Hepatocyte (in vitro differentiated cells): Measurements from ENCODE around the gene DSPP. TPM values are rescaled to one million over a fixed set of nuclear protein-coding genes. Genes with fewer than 3 reads are reported as not detected.

Experiments used
- DNase-seq: peaks from one replicate; pipeline ENCODE4 v3.0.0-alpha.2; 2016; ENCODE audit warnings: low spot score
- H2AFZ ChIP-seq: fragments of 200-600 bp; sonication (generic); 2 replicates; pipeline ENCODE4 v1.6.0; 2016; ENCODE audit warnings: antibody characterized with exemption, mild to moderate bottlenecking
- H3K27ac ChIP-seq: fragments of 200-600 bp; sonication (generic); 2 replicates; pipeline ENCODE4 v1.5.1; 2016; ENCODE audit warnings: mild to moderate bottlenecking
- H3K27me3 ChIP-seq: fragments of 200-600 bp; sonication (generic); 2 replicates; pipeline ENCODE4 v1.6.1; 2016
- H3K36me3 ChIP-seq: fragments of 200-600 bp; sonication (generic); replicated peaks from 2 replicates; pipeline ENCODE4 v1.5.1; 2016; ENCODE audit warnings: low read depth; ENCODE audit not compliant: insufficient read depth
- H3K4me1 ChIP-seq: fragments of 200-600 bp; sonication (generic); 2 replicates; pipeline ENCODE4 v1.5.1; 2016; ENCODE audit warnings: mild to moderate bottlenecking, moderate library complexity; ENCODE audit not compliant: insufficient read depth
- H3K4me2 ChIP-seq: fragments of 200-600 bp; sonication (generic); 2 replicates; pipeline ENCODE4 v1.6.0; 2016
- H3K4me3 ChIP-seq: fragments of 200-600 bp; sonication (generic); 2 replicates; pipeline ENCODE4 v1.5.1; 2016; ENCODE audit warnings: mild to moderate bottlenecking
- H3K79me2 ChIP-seq: fragments of 200-600 bp; sonication (generic); 2 replicates; pipeline ENCODE4 v1.6.0; 2017; ENCODE audit warnings: mild to moderate bottlenecking
- H3K9me2 ChIP-seq: fragments of 200-600 bp; sonication (generic); replicated peaks from 2 replicates; pipeline ENCODE4 v1.6.0; 2017; ENCODE audit warnings: mild to moderate bottlenecking; ENCODE audit not compliant: insufficient read depth
- H3K9me3 ChIP-seq: fragments of 200-600 bp; sonication (generic); 2 replicates; pipeline ENCODE4 v1.5.1; 2016; ENCODE audit warnings: low read depth, mild to moderate bottlenecking
- H4K20me1 ChIP-seq: fragments of 200-600 bp; sonication (generic); 2 replicates; pipeline ENCODE4 v1.6.0; 2016; ENCODE audit warnings: mild to moderate bottlenecking; ENCODE audit not compliant: insufficient read depth, poor library complexity, severe bottlenecking
- EZH2 ChIP-seq: fragments of 200-600 bp; sonication (generic); IDR thresholded peaks from 2 replicates; pipeline ENCODE4 v1.6.1; 2016; ENCODE audit warnings: antibody characterized with exemption, mild to moderate bottlenecking, borderline replicate concordance
- EZH2phosphoT487 ChIP-seq: fragments of 200-600 bp; sonication (generic); IDR thresholded peaks from one replicate; pipeline ENCODE4 v1.6.1; 2018; ENCODE audit warnings: antibody characterized with exemption, mild to moderate bottlenecking, low read depth, moderate library complexity; ENCODE audit not compliant: unreplicated experiment, severe bottlenecking
- WGBS: methylation state at CpG from one replicate; pipeline ENCODE4 v1.1.6; 2016; ENCODE audit warnings: low lambda C conversion rate; ENCODE audit errors: missing lambda C conversion rate; 5-methylcytosine and 5-hydroxymethylcytosine counted together
- polyA plus RNA-seq: library from polyadenylated mRNA; unstranded; fragments of >200 nt; fragmentation: Nextera tagmentation; extraction: Ambion mirVana; gene quantifications from 2 replicates; pipeline ENCODE4 v1.2.1, GENCODE V29; 2016
- total RNA-seq: library from RNA; depleted of rRNA; stranded (reverse); fragments of >200 nt; gene quantifications from 2 replicates; pipeline ENCODE4 v1.2.3, GENCODE V29; 2014
- TF ChIP-seq, protein P1 (sequence below): fragments of 200-600 bp; sonication (generic); IDR thresholded peaks from 2 replicates; pipeline ENCODE4 v1.5.1; 2016; ENCODE audit warnings: antibody characterized with exemption, mild to moderate bottlenecking; ENCODE audit not compliant: poor library complexity

DSPP gene
- total and polyA plus RNA-seq, 2 experiments from 2014 or later: not detected

DNA sequence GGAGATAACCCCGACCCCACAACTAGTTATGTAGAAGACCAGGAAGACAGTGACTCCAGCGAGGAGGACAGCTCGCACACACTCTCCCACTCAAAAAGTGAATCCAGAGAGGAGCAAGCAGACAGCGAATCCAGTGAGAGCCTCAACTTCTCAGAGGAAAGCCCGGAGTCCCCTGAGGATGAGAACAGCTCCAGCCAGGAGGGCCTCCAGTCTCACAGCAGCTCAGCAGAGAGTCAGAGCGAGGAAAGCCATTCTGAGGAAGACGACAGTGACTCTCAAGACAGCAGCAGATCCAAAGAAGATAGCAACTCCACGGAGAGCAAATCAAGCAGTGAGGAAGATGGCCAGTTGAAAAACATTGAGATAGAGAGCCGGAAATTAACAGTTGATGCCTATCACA, 54.5 kb downstream of the DSPP start:
- Histone ChIP-seq H3K79me2 (no peaks in the 10 kb centered on the region), H3K36me3 (no peaks in the 10 kb centered on the region), H4K20me1 (no peaks in the 10 kb centered on the region), H3K4me2 (no peak overlapping the region), H3K27ac (no peak overlapping the region), H2AFZ (no peak overlapping the region), H3K4me1 (peaks cover 18% of the 10 kb centered on the region), H3K4me3 (no peak overlapping the region), H3K9me2 (no peaks in the 10 kb centered on the region), H3K27me3 (no peaks in the 10 kb centered on the region), H3K9me3 (no peaks in the 10 kb centered on the region)
- WGBS: 94% methylated on average over 9 of the region's 9 CpGs
- no peak for DNase-seq
- TF ChIP-seq EZH2 (no peak), EZH2phosphoT487 (no peak)
- TF ChIP-seq, protein P1, sequence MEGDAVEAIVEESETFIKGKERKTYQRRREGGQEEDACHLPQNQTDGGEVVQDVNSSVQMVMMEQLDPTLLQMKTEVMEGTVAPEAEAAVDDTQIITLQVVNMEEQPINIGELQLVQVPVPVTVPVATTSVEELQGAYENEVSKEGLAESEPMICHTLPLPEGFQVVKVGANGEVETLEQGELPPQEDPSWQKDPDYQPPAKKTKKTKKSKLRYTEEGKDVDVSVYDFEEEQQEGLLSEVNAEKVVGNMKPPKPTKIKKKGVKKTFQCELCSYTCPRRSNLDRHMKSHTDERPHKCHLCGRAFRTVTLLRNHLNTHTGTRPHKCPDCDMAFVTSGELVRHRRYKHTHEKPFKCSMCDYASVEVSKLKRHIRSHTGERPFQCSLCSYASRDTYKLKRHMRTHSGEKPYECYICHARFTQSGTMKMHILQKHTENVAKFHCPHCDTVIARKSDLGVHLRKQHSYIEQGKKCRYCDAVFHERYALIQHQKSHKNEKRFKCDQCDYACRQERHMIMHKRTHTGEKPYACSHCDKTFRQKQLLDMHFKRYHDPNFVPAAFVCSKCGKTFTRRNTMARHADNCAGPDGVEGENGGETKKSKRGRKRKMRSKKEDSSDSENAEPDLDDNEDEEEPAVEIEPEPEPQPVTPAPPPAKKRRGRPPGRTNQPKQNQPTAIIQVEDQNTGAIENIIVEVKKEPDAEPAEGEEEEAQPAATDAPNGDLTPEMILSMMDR: no peak

Other genes starting within 250 kb of the DSPP start
- 171 and 175 TPM in 2 replicates for gene HSD17B11, start 217.3 kb upstream of the DSPP start, total RNA-seq
- gene HSD17B11, start 217.3 kb upstream of the DSPP start, polyA plus RNA-seq: 56.1 and 76.0 TPM in 2 replicates
- 35.8 and 37.7 TPM in 2 replicates for gene NUDT9, start 186.0 kb upstream of the DSPP start, total RNA-seq
- gene NUDT9, start 186.0 kb upstream of the DSPP start, polyA plus RNA-seq: 57.4 and 62.3 TPM in 2 replicates
- 37.9 and 45.4 TPM in 2 replicates for gene SPARCL1, start 79.2 kb upstream of the DSPP start, total RNA-seq
- 15.2 and 15.7 TPM in 2 replicates for gene SPARCL1, start 79.2 kb upstream of the DSPP start, polyA plus RNA-seq
- not detected in 2 replicates for gene DMP1, start 41.8 kb downstream of the DSPP start, total RNA-seq
- gene DMP1, start 41.8 kb downstream of the DSPP start, polyA plus RNA-seq: not detected in 2 replicates
- 0.07 TPM in 1 of 2 replicates, not detected in the other for gene IBSP, start 191.0 kb downstream of the DSPP start, total RNA-seq
- 0.12 TPM in 1 of 2 replicates, not detected in the other for gene IBSP, start 191.0 kb downstream of the DSPP start, polyA plus RNA-seq
- gene MEPE, start 224.4 kb downstream of the DSPP start, total RNA-seq: 0.07 TPM in 1 of 2 replicates, not detected in the other
- gene MEPE, start 224.4 kb downstream of the DSPP start, polyA plus RNA-seq: not detected in 2 replicates